ENCODE data around the gene PAN3.

Gene PAN3

GRCh38 chr13:28229522-28230411, 91.4 kb downstream of the PAN3 start:
- no peak for DNase-seq

- no peak for DNase-seq
Observed at GRCh38 chr13:28231642-28232041, 93.3 kb downstream of the PAN3 start.

DNA sequence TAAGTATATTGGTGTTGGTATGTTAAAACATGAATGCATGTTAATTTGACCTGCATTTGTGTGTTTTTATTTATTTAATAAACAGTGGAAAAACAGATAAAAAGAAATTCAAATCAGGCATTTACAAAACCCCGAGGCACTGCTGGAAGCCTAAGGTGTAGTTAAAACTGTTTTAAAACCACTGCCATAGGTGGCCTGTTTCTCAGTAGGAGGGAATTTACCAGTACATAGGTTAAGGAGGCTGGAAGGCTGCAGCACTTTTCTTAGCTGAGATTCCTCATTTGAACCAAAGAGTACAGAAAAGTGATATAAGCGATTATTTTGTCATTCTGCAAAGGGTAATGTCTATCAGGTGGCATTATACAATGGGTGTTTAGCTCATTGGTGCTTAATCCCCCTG, 99.6 kb downstream of the PAN3 start:
- no peak for DNase-seq

DNA sequence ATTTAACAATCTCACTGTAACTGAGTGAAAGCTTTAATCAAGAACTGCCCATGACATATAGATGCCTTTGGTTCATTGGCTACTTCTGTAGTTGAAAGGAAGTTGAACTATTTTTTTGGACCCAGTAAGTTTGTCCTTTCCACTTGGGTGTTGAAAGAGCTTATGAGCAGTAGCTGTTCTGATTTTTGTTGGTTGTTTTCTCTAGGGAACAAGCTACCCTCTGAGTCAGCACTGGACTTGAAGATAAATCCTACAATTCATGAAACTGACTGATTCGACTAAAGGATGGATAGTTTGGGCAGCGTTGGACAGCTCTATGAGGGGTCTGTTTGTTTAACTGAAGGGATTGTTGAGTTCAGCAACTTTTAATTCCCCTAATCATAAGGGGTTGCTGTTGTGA, 101.0 kb downstream of the PAN3 start:
- DNase-seq = no peak

GRCh38 chr13:28245465-28245864, 107.1 kb downstream of the PAN3 start:
- no peak for DNase-seq

- no peak for DNase-seq
Observed at GRCh38 chr13:28246891-28247290, 108.5 kb downstream of the PAN3 start.

DNA sequence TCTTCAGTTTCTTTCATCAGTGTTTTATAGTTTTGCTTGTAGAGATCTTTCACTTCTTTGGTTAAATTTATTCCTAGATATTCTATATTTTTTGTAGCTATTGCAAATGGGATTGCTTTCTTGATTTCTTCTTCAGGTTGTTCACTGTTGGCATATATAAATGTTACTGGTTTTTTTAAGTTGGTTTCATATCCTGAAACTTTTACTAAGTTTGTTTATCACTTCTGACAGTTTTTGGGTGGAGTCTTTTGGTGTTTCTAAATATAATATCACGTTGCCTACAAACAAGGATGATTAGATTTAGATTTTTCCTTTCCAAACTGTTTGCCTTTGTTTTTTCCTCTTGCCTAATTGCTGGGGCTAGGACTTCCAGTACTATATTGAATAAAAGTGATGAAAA, 109.7 kb downstream of the PAN3 start:
- DNase-seq = no peak

- DNase-seq = no peak
Observed at GRCh38 chr13:28250542-28250941, 112.2 kb downstream of the PAN3 start.

DNA sequence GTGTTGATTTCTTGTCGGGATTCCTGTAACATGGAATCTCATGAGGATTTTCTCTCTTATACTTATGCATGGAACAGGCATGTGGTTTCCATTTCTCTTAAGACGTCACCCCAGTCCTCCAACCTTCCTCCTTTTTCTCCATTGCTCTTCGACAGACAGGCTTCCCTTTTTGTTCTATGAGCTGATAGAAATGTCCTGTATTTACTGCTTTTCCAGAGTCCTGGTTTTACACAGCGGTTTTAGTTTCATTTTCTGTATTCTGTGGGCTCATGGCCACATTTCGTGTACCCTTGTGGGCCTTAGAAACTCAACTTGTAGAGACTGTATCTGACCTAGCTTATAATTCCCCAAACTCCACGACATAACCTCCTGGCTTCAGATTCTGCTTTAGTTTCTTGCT, 113.1 kb downstream of the PAN3 start:
- DNase-seq = no peak

- no peak for DNase-seq
Observed at GRCh38 chr13:28252547-28252946, 114.2 kb downstream of the PAN3 start.

- DNase-seq = no peak
Observed at GRCh38 chr13:28257305-28257704, 119.0 kb downstream of the PAN3 start.

GRCh38 chr13:28258417-28258816, 120.1 kb downstream of the PAN3 start:
- DNase-seq = no peak

DNA sequence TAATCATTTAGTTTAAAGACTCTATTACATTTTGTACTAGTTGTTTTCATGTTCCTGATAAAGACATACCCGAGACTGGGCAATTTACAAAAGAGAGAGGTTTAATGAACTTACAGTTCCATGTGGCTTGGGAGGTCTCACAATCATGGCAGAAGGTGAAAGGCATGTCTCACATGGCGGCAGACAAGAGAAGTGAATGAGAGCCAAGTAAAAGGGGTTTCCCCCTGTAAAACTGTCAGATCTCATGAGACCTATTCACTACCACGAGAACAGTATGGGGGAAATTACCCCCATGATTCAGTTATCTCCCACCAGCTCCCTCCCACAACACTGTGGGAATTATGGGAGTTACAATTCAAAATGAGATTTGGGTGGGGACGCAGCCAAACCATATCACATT, 129.2 kb downstream of the PAN3 start:
- DNase-seq = no peak

DNA sequence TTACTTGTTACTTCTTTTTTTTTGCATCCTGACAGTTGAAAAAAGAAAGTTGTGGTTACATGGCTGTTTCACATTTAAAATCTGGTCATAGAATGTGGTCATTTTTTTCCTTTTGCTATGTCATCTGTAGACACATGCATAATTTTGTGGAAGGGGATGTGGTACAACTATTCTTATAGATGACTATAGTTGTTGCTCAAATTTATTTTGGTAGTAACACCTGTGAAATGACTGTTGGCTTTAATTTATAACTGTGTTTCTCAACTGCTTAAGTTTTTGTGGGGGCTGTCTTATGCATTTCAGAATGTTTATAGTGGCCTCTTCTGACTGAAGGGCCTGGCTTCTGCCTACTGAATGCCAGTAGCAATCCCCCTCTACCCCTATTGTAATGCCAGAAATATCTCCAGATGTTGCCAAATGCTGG, 130.5 kb downstream of the PAN3 start:
- no peak for DNase-seq

GRCh38 chr13:28271056-28271840, 132.9 kb downstream of the PAN3 start:
- no peak for DNase-seq

- no peak for DNase-seq
Observed at GRCh38 chr13:28273919-28274318, 135.6 kb downstream of the PAN3 start.

- DNase-seq = no peak
Observed at GRCh38 chr13:28282451-28282850, 144.1 kb downstream of the PAN3 start.

DNA sequence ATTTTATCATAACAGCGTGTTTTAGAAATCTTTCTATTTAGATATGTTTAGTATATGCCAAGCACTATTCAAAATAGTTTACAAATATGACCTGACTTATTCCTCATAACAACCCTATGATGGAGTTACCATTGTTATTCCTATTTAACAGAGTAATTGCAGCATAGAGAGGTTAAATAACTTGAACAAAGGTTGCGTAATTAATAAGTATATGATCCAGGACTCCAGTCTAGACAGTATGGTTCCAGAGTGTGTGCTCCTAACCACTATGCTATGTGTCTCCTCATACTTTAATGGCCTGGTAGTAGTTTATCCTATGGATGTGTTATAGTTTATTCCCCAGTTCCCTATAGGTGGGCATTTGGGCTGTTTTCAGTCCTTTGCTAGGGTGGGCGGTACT, 145.3 kb downstream of the PAN3 start:
- no peak for DNase-seq

- DNase-seq = no peak
Observed at GRCh38 chr13:28286263-28286662, 147.9 kb downstream of the PAN3 start.

- no peak for DNase-seq
Observed at GRCh38 chr13:28297341-28297740, 159.0 kb downstream of the PAN3 start.

GRCh38 chr13:28299916-28300315, 161.6 kb downstream of the PAN3 start:
- DNase-seq = no peak

DNA sequence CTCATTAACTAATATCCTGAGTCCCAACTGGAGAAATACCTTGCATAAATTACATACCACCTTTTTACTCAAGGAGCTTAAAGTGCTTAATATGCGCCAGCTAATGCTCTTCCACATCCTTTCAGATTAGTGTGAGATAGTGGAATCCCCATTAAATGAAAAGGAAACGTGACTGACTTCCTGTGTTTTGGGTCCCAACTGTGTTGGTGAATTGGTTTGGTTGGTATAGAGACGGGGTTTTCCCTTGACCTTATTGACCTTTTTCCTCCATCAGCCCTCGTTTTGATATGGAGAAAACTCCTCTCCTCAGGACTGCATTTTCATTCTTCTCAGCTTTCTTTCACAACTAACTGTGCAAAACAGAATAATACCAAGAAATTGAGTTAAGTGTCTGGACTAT, 163.5 kb downstream of the PAN3 start:
- no peak for DNase-seq

DNA sequence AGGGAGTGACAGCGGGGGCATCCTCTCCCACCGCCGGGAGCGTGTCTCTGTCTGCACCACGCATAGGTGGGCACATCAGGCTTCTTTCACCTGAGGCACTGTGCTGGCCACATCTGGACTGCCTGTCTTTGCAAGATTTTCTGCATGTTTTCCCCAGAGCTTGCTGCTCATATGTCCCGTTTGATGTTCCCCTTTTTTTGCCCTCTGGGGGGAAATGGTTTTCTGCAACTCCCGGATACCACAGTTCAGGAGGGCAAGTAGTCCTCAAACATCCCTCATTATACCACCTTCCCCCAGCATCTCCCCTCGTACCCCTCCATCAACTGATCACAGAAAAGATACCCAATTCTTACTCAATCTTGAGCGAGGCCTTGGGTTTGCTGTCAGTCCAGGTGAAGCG, 168.0 kb downstream of the PAN3 start:
- DNase-seq = no peak

GRCh38 chr13:28313579-28313978, 175.2 kb downstream of the PAN3 start:
- no peak for DNase-seq

Measured in amniotic stem cell (primary cell).